Endothelial cell (in vitro differentiated cells): ENCODE data around the gene MTLN. TPM values are rescaled to one million over a fixed set of nuclear protein-coding genes. Genes with fewer than 3 reads are reported as not detected.
"Not testable (repeated sequence)": the region's sequence is repeated elsewhere in the genome, so short reads cannot be mapped to it uniquely, and the experiment has no call there.

ENCODE experiments used
- DNase-seq: peaks from one replicate; pipeline ENCODE4 v3.0.0; 2021; ENCODE audit warnings: low spot score
- H3K27ac Mint-ChIP-seq: one replicate; pipeline ENCODE4 v1.8.0; 2021; ENCODE audit warnings: mixed read lengths, inconsistent platforms; ENCODE audit not compliant: unreplicated experiment
- H3K27me3 Mint-ChIP-seq: one replicate; pipeline ENCODE4 v1.8.0; 2021; ENCODE audit warnings: mild to moderate bottlenecking, moderate library complexity, mixed read lengths, inconsistent platforms; ENCODE audit not compliant: unreplicated experiment
- H3K36me3 Mint-ChIP-seq: one replicate; pipeline ENCODE4 v1.8.0; 2021; ENCODE audit warnings: mild to moderate bottlenecking, low read depth, mixed read lengths, inconsistent platforms; ENCODE audit not compliant: unreplicated experiment
- H3K4me1 Mint-ChIP-seq: one replicate; pipeline ENCODE4 v1.8.0; 2021; ENCODE audit warnings: mild to moderate bottlenecking, mixed read lengths, inconsistent platforms; ENCODE audit not compliant: unreplicated experiment
- H3K4me3 Mint-ChIP-seq: one replicate; pipeline ENCODE4 v1.8.0; 2021; ENCODE audit warnings: mild to moderate bottlenecking, mixed read lengths, inconsistent platforms; ENCODE audit not compliant: unreplicated experiment
- H3K9me3 Mint-ChIP-seq: one replicate; pipeline ENCODE4 v1.8.0; 2021; ENCODE audit warnings: mixed read lengths, inconsistent platforms; ENCODE audit not compliant: unreplicated experiment
- CTCF ChIP-seq: fragments of 200-600 bp; sonication (generic); IDR thresholded peaks from one replicate; pipeline ENCODE4 v1.5.0; 2021; ENCODE audit warnings: antibody characterized with exemption; ENCODE audit not compliant: unreplicated experiment
- total RNA-seq: library from RNA; stranded (reverse); fragmentation: NEBNext Ultra II Directional; extraction: Animal tissue kit (Norgen Biotek cat#: 25700); gene quantifications from one replicate; pipeline ENCODE4 v1.2.1, GENCODE V29; 2021; ENCODE audit not compliant: unreplicated experiment

MTLN gene
- total RNA-seq, 1 donor from 2014 or later: 20.2 TPM

- H3K9me3 Mint-ChIP-seq: no peaks in the 10 kb centered on the region
- no peak for TF ChIP-seq CTCF
- no peaks in the 10 kb centered on the region for H3K4me1 Mint-ChIP-seq
- no peak for DNase-seq
- no peak overlapping the region for H3K4me3 Mint-ChIP-seq
- H3K27me3 Mint-ChIP-seq: peaks cover 2% of the 10 kb centered on the region
- no peak overlapping the region for H3K27ac Mint-ChIP-seq
- H3K36me3 Mint-ChIP-seq: no peaks in the 10 kb centered on the region
Measured at GRCh38 chr2:110221938-110222337, 9.6 kb upstream of the MTLN start.

GRCh38 chr2:110220190-110220564 is 7.8 kb upstream of the MTLN start:
- peaks cover 2% of the 10 kb centered on the region for H3K27me3 Mint-ChIP-seq
- no peak for TF ChIP-seq CTCF
- no peaks in the 10 kb centered on the region for H3K36me3 Mint-ChIP-seq
- DNase-seq: no peak
- H3K4me1 Mint-ChIP-seq: no peaks in the 10 kb centered on the region
- H3K9me3 Mint-ChIP-seq: no peaks in the 10 kb centered on the region
- H3K27ac Mint-ChIP-seq: no peak overlapping the region
- H3K4me3 Mint-ChIP-seq: no peak overlapping the region

GRCh38 chr2:110219496-110220189 is 7.3 kb upstream of the MTLN start:
- no peak overlapping the region for H3K4me3 Mint-ChIP-seq
- H3K27me3 Mint-ChIP-seq: peaks cover 2% of the 10 kb centered on the region
- no peak overlapping the region for H3K27ac Mint-ChIP-seq
- H3K36me3 Mint-ChIP-seq: no peaks in the 10 kb centered on the region
- H3K4me1 Mint-ChIP-seq: no peaks in the 10 kb centered on the region
- no peaks in the 10 kb centered on the region for H3K9me3 Mint-ChIP-seq
- no peak for TF ChIP-seq CTCF
- no peak for DNase-seq

- H3K27me3 Mint-ChIP-seq, H3K4me1 Mint-ChIP-seq, H3K4me3 Mint-ChIP-seq, H3K27ac Mint-ChIP-seq, H3K36me3 Mint-ChIP-seq, H3K9me3 Mint-ChIP-seq, DNase-seq: not testable (repeated sequence)
Measured at GRCh38 chr2:110218889-110219288, 6.5 kb upstream of the MTLN start.

GRCh38 chr2:110216803-110217202 is 4.5 kb upstream of the MTLN start:
- no peak for DNase-seq
- H3K4me3 Mint-ChIP-seq: no peak overlapping the region
- H3K27ac Mint-ChIP-seq: no peak overlapping the region
- TF ChIP-seq CTCF: no peak
- no peaks in the 10 kb centered on the region for H3K36me3 Mint-ChIP-seq
- H3K4me1 Mint-ChIP-seq: peaks cover 4% of the 10 kb centered on the region
- H3K9me3 Mint-ChIP-seq: no peaks in the 10 kb centered on the region
- H3K27me3 Mint-ChIP-seq: no peaks in the 10 kb centered on the region
